NCI-H748 (cell line): ENCODE results near the gene NUP160.
A peak's percentile ranks its signal among the peaks of the same experiment; 100 is the strongest.
"Not testable (repeated sequence)": the region's sequence is repeated elsewhere in the genome, so short reads cannot be mapped to it uniquely, and the experiment has no call there.

Source experiments
- DNase-seq: peaks from one replicate; lab custom pipeline; 2025; ENCODE audit not compliant: unreplicated experiment; lab: John Stamatoyannopoulos, UW

The NUP160 gene

DNA sequence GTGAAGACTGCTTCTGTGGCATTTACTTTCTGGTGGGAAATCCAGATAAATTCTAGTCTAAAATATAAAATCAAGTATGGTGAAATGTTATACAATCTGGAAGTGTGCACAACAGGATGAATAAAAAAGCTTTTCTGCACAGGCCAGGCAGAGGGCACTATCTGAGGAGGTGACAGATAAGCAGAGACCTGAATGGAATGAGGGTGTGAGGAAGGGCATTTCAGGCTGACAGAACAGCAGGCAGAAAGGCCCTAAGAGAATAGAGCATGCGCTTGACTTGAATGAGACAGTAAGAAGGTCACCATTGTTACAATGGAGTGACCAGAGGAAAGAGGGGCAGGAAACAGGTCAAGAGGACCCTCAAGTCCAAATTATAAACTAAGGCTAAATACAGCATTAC lies 47.4 kb downstream of the NUP160 start:
- DNase-seq = no peak

DNA sequence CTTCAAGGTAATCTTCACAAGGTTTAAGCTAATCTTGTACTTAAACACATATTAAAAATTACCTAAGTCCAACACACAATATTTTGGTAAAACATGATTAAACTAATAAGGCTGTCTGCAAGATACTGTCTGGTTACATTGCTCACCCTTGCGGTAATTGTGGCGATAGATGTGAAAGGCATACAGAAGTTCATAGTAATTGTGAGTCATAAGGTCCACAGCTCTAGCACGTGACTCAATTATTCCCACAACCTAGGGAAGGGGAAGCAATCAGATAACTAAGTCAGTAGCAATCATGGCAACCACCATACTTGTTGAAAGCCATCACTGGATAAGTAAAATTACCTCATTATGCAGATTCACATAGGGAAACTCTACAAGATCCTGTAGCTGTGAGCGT lies 50.5 kb downstream of the NUP160 start:
- no peak for DNase-seq

DNA sequence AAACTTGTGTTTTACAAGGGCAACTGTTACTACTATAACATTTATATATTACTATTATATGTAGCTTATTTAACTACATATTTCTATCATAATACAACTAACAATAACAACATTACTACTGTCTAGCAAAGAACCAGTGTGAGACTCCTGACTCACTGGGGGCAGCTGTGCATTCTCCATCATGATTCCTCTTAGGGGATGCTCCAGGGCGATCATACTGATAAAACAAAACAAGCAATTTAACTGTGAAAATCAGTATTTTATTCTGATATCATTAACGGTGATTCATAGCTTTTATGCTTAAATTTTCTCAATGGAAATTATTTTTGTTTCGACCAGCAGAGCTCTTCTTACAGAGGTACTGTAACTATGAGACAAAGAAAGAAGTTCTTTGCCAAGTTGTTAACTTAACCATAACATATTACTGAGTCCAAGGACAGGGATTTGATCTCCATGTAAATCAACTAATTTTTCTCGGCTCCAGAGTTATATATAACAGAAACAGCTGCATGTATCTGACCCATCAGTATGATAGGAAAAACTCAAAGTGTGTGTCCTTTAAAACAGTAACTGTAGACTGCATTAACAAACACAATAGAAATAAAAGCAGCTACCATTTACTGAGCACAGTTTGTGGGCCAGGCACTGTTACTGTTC lies 56.2 kb downstream of the NUP160 start:
- no peak for DNase-seq

DNA sequence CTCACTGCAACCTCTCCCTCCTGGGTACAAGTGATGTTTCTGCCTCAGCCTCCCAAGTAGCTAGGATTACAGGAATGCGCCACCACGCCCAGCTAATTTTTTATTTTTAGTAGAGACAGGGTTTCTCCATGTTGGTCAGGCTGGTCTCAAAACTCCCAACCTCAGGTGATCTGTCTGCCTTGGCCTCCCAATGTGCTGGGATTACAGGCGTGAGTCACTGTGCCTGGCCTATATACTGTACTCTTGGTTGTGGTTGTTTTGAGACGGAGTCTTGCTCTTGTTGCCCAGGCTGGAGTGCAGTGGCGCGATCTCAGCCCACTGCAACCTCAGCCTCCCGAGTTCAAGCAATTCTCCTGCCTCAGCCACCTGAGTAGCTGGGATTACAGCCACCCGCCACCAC lies 58.1 kb downstream of the NUP160 start:
- not testable (repeated sequence) for DNase-seq

DNA sequence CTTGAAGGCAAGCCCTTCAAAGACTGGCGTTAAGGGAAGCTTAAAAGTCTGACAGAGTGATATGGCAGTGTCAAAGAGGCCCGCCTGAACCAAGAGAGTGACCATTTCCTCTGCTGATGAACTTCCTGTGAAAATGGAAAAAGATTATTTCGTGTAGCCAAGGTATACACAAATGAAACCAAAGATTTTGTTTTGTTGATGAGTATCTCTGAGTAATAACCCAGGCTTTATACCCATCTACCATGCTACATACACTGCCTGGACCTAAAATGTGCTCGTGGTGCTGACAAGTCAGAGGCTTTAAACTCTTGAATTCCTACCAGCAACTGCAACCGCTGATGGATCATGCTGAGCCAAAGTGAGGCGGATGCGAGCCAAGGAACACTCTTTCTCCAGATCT lies 60.0 kb downstream of the NUP160 start:
- no peak for DNase-seq

DNA sequence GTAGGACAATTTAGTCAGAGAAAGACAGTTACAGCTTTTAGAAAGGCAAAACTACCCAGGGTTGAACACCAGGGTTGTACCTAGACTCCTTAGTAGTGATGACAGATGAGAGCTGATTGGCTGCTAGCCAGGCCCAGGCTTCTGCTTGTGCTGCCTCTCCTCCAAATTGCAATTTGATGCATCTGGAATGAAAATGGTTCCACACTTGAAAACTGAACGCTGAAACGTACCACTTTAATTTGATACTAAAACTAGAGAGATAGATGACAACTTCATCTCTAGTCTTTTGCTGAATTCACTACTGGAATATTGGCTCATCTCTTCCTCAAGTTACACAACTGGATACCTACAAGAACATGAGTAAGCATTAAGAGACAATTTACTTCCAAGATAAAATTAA lies 61.8 kb downstream of the NUP160 start:
- no peak for DNase-seq

DNA sequence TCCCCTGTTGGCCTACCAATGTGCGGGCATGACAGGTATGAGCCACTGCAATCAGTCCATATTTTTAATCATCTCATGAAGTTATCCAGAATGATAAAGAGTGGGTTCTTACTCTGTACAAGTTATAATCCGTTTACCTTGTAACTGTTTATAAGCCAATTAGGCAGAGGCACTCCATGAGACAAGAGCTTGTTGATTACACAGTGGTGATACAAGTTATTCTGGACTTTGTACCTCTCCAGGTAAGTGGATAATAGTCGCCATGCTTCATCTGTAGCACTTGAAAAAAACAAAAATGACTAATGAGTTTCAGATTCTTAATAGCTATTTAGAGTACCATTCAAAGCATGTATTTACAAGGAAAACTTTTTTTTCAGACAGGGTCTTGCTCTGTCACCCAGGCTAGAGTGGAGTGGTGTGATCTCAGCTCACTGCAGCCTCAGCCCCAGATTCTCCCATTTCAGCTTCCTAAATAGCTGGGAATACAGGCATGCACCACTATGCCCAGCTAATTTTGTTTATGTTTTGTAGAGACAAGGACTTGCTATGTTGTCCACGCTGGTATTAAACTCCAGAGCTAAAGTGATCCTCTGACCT lies 63.3 kb downstream of the NUP160 start:
- no peak for DNase-seq

DNA sequence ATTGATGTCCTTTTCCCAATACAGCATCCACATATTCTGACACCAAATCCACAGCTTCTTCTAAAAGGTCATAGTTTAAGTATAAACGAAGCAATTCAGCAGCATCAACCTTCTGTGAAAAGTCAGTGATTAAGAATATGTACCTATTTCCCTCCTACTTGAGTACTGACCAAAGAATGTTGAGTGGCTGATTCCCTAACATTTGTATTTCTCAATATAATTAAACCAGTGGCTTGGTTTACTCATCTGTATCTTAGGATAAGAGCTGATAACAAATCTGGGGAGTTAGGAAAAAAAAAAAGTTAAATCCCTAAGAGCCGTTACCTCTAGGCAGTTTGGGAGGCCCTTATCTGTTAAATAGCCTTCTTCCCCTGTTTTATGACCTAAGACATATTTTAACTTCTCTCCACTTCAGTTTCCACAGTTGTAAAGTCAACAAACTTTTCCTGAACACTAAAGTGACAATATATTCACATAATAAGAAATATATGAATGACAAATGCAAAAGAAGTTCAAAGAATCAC lies 65.0 kb downstream of the NUP160 start:
- DNase-seq = no peak

DNA sequence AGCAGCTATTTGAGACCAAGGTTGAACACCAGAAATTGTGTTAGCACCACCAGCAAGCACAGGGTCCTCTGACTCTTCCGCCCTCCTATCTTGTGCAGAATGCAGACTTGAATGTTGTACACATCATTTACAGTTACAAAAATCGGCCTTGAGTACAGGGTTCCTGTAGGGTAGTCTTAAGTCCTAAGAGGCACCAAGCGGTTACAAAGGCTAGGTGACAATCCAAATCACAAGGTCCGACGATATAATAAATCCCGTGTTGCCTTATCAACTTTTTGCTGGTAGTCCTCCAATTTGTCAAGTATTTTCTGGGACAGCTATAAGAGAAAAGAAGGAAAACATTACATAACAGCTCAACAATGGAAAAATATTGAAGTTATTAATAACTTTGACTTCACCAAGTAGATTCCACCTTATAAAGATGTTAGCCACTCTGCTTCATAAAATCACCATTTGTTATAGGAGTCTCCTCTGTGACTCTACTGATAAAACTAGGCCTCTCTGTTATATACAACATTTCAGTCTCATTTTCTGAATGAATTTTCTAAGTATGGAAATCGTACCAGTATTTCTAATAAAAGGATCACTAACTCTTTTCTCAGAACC lies 69.2 kb downstream of the NUP160 start:
- no peak for DNase-seq

DNA sequence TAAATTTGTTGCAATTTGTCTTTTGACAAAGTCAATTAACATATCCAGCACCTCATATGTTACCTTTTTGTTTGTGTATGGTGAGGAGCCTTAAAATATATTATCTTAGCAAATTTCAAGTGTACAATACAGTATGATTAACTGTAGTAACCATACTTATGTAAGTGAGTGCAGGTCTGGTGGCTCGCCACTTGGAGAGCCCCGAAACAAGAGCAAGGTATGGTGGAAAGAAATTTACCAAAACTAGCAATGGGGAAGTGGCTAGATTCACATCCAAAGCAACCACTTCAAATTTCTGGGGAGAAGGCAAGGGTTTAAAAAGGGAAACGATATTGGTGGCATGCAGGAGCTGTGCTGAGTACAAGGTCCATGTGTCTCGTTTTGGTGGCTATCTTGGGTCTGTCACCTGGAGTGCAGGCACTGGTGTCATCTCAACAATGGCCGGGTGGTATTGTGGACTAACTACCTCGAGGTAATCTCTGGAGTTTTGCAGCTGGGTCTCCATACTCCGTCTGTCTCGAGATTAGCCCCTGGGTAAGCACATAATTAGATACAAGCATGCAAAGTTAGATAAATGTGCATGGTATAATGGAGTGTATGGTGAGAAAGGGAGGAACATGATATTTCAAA lies 72.8 kb downstream of the NUP160 start:
- no peak for DNase-seq

DNA sequence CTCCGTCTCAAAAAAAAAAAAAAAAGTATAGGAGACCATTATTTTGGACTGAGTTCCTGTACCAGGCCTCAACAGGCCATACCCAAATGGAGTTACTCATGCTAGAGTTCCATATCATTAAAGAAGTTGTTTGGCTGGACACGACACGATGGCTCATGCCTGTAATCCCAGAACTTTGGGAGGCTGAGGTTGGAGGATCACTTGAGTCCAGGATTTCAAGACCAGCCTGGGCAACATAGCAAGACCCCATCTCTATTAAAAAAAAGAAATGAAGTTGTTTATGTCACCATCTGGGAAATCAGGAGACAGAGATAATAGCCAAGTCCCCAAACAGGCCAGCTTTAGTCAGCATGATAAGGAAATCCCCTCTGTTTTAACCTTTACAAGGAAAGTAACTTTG lies 74.3 kb downstream of the NUP160 start:
- DNase-seq = no peak

DNA sequence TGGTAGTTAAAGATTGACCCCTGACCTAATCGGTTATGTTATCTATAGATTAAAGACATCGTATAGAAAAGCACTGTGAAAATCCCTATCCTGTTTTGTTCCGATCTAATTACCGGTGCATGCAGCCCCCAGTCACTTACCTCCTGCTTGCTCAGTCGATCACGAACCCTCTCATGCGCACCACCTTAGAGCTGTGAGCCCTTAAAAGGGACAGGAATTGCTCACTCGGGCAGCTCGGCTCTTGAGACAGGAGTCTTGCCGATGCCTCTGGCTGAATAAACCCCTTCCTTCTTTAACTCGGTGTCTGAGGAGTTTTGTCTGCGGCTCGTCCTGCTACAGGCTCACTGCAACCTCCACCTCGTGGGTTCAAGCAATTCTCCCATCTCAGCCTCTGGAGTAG lies 78.6 kb downstream of the NUP160 start:
- not testable (repeated sequence) for DNase-seq

DNA sequence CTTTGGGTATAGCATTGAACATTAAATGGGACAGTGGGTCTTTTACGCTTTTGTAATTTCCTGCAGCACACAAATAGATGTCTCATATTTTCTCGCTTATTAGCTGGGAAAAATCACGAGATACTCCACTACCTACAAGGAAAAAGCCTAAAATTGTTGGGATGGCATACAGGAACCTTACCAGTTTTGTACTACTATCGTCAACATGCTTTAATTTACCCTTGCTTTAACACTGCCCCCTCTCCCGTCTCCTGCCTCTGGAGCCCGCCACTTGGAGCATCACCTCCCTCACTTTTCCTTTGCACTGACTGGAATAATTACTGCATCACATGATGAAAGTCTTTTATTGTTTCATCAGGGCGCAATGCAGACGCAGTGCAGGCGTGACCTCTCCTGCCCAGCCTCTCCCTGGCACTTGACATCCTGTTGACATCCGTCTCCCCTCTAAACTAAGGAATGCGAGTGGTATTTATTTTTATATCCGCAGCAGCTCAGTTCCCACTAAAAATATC lies 80.0 kb downstream of the NUP160 start:
- peak; percentile 91 for DNase-seq

DNA sequence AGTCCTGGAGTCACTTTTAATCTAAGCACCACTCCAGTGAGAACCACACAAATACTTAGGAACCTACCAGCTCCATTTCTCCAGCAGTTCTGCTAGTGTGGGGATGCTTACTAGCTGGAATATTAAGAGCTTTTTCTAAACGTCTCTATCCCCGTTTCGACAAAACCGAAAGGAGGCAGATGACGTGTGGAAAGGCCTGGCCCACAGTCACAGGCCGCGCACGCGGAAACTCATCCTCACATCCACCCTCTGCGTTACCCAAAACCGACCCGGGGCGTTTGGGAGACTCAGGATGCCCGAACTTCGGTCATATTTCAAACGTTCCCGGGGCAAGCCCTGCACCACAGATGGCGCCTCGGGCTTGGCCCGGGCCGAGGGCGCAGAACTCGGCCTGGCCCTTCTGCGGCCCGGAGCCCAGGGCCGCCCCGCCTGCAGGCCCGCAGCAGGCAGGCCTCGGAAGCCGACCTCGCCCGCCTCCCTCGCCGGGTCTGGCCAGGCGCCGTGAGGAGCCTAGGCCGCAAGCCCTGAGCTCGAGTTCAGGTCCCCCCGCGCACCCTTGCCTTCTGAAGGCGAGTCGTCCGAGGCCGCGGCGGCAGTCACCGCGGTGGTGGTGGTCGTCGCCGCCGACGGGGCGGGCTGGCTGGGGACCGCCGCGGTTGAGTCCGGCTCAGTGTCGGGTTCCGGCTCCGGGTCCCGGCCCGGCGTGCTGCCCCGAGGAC lies 81.5 kb downstream of the NUP160 start:
- peak; percentile 60 for DNase-seq

DNA sequence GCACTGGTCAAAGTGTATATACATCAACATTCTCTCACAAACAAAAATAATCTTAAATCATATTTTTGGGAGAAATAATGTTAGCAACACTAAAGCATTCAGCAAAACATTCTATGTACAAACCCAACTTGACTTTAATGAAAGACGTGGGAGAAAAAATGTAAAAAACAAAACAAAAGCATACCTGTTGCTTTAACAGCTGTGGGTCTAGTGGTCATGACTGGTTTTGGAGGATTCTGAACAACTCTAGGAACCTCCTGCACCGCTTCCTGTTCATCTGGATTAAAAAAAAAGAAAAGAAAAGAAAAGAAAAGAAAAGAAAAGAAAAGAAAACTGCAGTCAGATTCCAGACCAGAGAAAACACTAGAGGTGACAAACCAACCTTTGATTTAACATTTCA lies 83.1 kb downstream of the NUP160 start:
- no peak for DNase-seq

DNA sequence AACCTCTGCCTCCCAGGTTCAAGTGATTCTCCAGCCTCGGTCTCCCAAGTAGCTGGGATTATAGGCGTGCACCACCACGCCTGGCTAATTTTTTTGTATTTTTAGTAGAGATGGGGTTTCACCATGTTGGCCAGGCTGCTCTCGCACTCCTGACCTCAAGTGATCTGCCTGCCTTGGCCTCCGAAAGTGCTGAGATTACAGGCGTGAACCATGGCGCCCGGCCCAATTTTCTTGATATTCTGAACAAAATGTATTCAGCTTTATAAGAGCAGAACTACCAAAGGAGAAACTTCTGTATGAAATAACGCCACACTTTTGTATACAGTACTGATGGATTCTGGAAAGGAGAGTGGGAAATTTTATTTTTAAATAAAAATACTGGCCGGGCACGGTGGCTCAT lies 88.9 kb downstream of the NUP160 start:
- DNase-seq = not testable (repeated sequence)

DNA sequence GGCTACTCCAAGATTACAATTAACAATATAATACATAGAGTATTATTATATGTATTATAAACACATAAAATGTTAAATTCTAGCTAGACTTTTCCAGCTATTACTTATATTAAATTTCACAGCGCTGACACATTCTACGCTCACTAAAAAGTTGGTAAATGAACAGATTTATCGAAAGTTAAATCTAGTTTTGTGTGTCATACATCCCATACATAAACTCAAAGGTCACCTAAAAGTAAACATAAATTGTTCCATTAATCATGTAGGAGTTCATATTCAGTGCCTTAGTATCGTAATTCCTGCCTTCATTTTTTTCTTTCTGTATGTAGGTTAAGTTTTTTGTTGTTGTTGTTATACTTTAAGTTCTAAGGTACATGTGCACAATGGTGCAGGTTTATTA lies 91.9 kb downstream of the NUP160 start:
- DNase-seq = no peak

DNA sequence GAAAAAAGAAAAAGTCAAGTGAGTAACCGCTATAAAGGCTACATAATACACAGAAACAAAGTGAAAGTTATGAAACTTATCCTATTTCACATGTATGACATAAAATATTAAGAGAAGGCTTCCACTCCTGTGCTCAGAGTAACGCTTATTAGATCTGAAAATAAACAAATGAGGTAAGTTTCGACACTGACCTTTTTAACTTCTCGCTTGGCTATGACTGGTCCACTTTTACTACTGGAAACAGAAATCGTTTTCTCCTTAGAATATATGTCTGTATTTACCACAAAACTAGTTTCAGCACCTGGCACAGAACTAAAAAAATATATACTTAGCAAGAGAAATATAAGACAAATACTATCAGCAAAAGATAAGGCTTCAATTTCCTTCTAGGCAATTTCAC lies 97.4 kb downstream of the NUP160 start:
- no peak for DNase-seq

DNA sequence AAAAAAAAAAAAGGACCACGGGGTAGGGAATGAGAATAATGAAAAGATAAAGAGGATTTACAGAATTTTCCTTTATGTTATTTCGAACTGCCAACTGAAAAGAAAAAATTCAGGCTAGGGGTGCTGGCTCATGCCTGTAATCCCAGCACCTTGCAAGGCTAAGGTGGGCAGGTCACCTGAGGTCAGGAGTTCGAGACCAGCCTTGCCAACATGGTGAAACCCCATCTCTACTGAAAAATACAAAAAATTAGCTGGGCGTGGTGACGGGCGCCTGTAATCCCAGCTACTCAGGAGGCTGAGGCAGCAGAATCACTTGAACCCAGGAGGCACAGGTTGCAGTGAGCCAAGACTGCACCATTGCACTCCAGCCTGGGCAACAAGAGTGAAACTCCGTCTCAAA lies 105.7 kb downstream of the NUP160 start:
- DNase-seq = not testable (repeated sequence)

DNA sequence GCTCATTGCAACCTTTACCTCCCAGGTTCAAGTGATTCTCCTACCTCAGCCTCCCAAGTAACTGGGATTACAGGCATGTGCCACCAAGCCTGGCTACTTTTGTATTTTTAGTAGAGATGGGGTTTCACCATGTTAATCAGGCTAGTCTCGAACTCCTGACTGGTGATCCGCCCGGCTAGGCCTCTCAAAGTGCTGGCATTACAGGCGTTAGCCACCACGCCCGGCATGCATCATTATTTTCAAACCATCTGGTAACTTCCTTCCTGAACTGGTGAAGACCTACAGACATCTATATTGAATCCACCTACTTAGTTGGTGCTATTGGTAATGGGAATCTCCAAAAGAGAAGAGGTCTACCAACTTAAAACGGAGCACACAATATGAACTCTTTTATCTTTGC lies 110.3 kb downstream of the NUP160 start:
- not testable (repeated sequence) for DNase-seq

DNA sequence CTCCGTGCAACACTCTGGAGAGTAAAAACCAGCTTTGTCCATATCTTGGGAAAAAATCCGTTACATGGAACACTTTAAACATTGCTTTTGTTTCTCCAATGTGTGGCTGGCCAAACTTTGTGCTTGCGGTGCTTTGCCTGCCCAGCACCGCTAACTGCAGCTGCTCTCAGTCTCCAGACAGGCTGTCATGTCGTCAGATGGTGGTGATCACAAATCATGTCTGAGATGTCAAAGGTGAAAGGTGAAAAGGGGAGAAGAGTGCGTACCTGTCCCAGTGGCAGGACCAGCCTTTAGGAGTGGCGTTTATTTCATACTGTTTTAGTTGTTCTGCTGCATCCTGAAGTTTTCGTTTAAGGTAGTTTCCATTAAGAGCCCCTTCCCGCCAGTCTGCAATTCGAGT lies 115.9 kb downstream of the NUP160 start:
- no peak for DNase-seq
